GM18951 (cell line): ENCODE measurements around the gene USP2.

Source experiments
- POLR2A ChIP-seq: IDR thresholded peaks from 4 replicates; pipeline ENCODE4 v1.6.1; 2011; ENCODE audit warnings: mild to moderate bottlenecking; ENCODE audit not compliant: insufficient read length, insufficient read depth; ENCODE audit errors: extremely low read depth
- in situ Hi-C: fragments of 300-500 bp; cut with MboI; formaldehyde crosslinking; loops from one replicate; pipeline ENCODE4 v1.12.0; 2022; ENCODE audit warnings: low sequenced_read_pairs, mixed read lengths, inconsistent platforms; ENCODE audit not compliant: unreplicated experiment

Gene USP2

GRCh38 chr11:119343726-119344125 is 37.8 kb downstream of the USP2 start:
- in situ Hi-C loops: no loop called here
- no peak for TF ChIP-seq POLR2A

- in situ Hi-C loops: no loop called here
- TF ChIP-seq POLR2A: no peak
Observed at GRCh38 chr11:119342362-119343130, 38.9 kb downstream of the USP2 start.

GRCh38 chr11:119342023-119342300 is 39.5 kb downstream of the USP2 start:
- TF ChIP-seq POLR2A: no peak
- in situ Hi-C loops: no loop called here

GRCh38 chr11:119341222-119342022 is 40.1 kb downstream of the USP2 start:
- in situ Hi-C loops: no loop called here
- no peak for TF ChIP-seq POLR2A

- in situ Hi-C loops: no loop called here
- no peak for TF ChIP-seq POLR2A
Observed at GRCh38 chr11:119340335-119341221, 40.9 kb downstream of the USP2 start, which contains the start of gene C1QTNF5. Gene C1QTNF5, minus strand, starts transcription at chr11:119340883. Its CDS starts 486 bp downstream, at chr11:119340397.

- in situ Hi-C loops: no loop called here
- no peak for TF ChIP-seq POLR2A
Observed at GRCh38 chr11:119339589-119340334, 41.7 kb downstream of the USP2 start.

- in situ Hi-C loops: no loop called here
- no peak for TF ChIP-seq POLR2A
Observed at GRCh38 chr11:119338965-119339588, 42.4 kb downstream of the USP2 start.

- in situ Hi-C loops: no loop called here
- TF ChIP-seq POLR2A: no peak
Observed at GRCh38 chr11:119338318-119338890, 43.1 kb downstream of the USP2 start.

GRCh38 chr11:119337581-119338317 is 43.7 kb downstream of the USP2 start:
- TF ChIP-seq POLR2A: no peak
- in situ Hi-C loops: no loop called here

GRCh38 chr11:119336744-119337469 is 44.6 kb downstream of the USP2 start:
- TF ChIP-seq POLR2A: no peak
- in situ Hi-C loops: no loop called here
